Mesothelial cell of epicardium (in vitro differentiated cells): ENCODE data around the gene COPG1. TPM values are rescaled to one million over a fixed set of nuclear protein-coding genes. Genes with fewer than 3 reads are reported as not detected.
"Not testable (repeated sequence)": the region's sequence is repeated elsewhere in the genome, so short reads cannot be mapped to it uniquely, and the experiment has no call there.

Source experiments
- DNase-seq, 2 experiments: peaks; one replicate each; pipeline ENCODE4 v3.0.0; 2021; ENCODE audit warnings: low spot score in 2 of 2; ENCODE audit not compliant: unreplicated experiment in 2 of 2
- H3K27ac Mint-ChIP-seq: 2 replicates; pipeline ENCODE4 v1.8.0; 2021; ENCODE audit warnings: mixed read lengths
- H3K27me3 Mint-ChIP-seq: 2 replicates; pipeline ENCODE4 v1.8.0; 2021; ENCODE audit warnings: low read depth, mixed read lengths
- H3K36me3 Mint-ChIP-seq: 2 replicates; pipeline ENCODE4 v1.8.0; 2021; ENCODE audit warnings: mixed read lengths
- H3K4me1 Mint-ChIP-seq: 2 replicates; pipeline ENCODE4 v1.8.0; 2021; ENCODE audit warnings: mixed read lengths
- H3K4me3 Mint-ChIP-seq: 2 replicates; pipeline ENCODE4 v1.8.0; 2021; ENCODE audit warnings: mild to moderate bottlenecking, moderate library complexity, mixed read lengths
- H3K9me3 Mint-ChIP-seq: 2 replicates; pipeline ENCODE4 v1.8.0; 2021; ENCODE audit warnings: mixed read lengths
- total RNA-seq: library from RNA; stranded (reverse); gene quantifications from 3 replicates; pipeline ENCODE4 v1.2.1, GENCODE V29; 2021
- TF ChIP-seq, protein P1 (sequence below): fragments of 200-600 bp; sonication (generic); IDR thresholded peaks from one replicate; pipeline ENCODE4 v1.5.0; 2021; ENCODE audit warnings: antibody characterized with exemption; ENCODE audit not compliant: unreplicated experiment

Gene COPG1
- total RNA-seq, 1 donor from 2014 or later: 172 TPM

DNA sequence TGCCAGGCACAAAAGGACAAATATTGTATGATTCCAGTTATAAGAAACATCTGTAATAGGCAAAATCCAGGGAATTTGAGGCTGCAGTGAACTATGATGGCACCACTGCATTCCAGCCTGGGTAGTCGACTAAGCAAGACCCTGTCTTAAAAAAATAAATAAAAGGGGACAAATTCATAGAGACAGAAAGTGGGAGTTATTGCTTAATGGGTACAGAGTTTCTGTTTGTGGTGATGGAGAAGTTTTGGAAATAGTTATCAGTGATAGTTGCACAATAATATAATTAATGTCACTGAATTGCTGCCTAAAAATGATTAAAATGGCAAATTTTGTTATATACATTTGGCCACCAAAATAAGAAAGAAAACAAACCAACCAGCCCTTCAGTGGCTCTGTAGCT, 38.1 kb upstream of the COPG1 start:
- Mint-ChIP-seq H3K4me1 (peaks cover 6% of the 10 kb centered on the region), H3K27ac (no peak overlapping the region), H3K27me3 (no peaks in the 10 kb centered on the region), H3K36me3 (no peaks in the 10 kb centered on the region), H3K4me3 (no peak overlapping the region), H3K9me3 (no peaks in the 10 kb centered on the region)
- no peak for DNase-seq
- TF ChIP-seq, protein P1, sequence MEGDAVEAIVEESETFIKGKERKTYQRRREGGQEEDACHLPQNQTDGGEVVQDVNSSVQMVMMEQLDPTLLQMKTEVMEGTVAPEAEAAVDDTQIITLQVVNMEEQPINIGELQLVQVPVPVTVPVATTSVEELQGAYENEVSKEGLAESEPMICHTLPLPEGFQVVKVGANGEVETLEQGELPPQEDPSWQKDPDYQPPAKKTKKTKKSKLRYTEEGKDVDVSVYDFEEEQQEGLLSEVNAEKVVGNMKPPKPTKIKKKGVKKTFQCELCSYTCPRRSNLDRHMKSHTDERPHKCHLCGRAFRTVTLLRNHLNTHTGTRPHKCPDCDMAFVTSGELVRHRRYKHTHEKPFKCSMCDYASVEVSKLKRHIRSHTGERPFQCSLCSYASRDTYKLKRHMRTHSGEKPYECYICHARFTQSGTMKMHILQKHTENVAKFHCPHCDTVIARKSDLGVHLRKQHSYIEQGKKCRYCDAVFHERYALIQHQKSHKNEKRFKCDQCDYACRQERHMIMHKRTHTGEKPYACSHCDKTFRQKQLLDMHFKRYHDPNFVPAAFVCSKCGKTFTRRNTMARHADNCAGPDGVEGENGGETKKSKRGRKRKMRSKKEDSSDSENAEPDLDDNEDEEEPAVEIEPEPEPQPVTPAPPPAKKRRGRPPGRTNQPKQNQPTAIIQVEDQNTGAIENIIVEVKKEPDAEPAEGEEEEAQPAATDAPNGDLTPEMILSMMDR: no peak

DNA sequence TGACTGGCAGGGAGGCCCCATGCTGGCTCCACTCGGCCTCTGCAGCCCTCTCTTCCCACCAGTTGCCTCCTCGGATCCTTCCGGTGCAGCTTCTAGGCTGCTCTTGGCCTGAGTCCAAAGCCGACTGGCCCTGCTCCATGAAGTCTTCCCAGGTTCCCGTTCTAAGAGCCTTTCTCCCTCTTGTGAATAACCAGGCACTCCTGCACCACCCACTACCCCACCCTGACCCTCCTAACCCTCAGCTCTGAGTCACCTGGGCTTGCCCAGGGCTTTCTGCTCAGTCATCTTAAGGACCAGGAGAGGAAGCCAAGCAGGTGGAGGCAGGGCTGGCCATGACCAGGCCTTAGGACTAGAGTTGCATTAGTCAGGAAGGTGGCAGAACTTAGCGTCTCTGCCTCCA, 37.6 kb upstream of the COPG1 start:
- peaks cover 6% of the 10 kb centered on the region for H3K4me1 Mint-ChIP-seq
- DNase-seq: peak in 1 of 2 experiments; percentile 50
- H3K27me3 Mint-ChIP-seq: no peaks in the 10 kb centered on the region
- H3K9me3 Mint-ChIP-seq: no peaks in the 10 kb centered on the region
- TF ChIP-seq, protein P1: no peak
- no peak overlapping the region for H3K4me3 Mint-ChIP-seq
- no peak overlapping the region for H3K27ac Mint-ChIP-seq
- no peaks in the 10 kb centered on the region for H3K36me3 Mint-ChIP-seq

DNA sequence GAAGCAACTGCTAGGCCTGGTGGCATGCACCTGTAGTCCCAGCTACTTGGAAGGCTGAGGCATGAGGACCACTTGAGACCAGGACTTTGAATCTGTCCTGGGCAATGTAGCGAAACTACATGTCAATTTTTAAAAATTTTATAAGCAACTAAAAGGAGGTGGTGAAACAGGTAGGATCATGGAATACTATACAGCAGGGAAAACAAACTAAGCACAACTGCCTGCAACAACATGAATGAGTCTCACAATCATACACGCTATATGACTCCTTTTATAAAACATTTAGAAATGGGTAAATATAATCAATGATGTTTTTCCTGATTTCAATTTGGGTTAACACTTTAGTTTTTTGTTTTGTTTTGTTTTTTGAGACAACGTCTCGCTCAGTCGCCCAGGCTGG, 36.2 kb upstream of the COPG1 start:
- H3K27ac Mint-ChIP-seq: no peak overlapping the region

DNA sequence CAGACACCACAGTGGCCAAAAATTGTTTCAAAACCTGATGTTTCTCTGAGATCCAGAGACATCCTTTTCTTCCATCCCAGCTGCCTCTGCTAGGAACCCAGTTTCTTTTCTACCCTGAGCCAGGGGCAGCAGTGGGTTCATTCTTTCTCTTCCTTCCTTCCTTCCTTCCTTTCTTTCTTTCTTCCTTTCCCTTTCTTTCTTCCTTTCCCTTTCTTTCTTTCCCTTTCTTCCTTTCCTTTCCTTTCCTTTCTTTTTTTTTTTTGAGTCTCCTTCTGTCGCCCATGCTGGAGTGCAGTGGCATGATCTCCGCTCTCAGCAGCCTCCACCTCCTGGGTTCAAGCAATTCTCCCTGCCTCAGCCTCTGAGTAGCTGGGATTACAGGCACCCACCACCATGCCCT, 30.7 kb upstream of the COPG1 start:
- Mint-ChIP-seq H3K4me3 (no peak overlapping the region), H3K4me1 (no peaks in the 10 kb centered on the region), H3K27me3 (peaks cover 12% of the 10 kb centered on the region), H3K9me3 (no peaks in the 10 kb centered on the region), H3K36me3 (no peaks in the 10 kb centered on the region), H3K27ac (no peak overlapping the region)
- DNase-seq: no peak
- TF ChIP-seq, protein P1: no peak

More for the DNA sequence above, 36.2 kb upstream of the COPG1 start:
- DNase-seq: no peak
- H3K4me1 Mint-ChIP-seq: peaks cover 6% of the 10 kb centered on the region
- H3K27me3 Mint-ChIP-seq: peaks cover 3% of the 10 kb centered on the region
- TF ChIP-seq, protein P1: no peak
- no peaks in the 10 kb centered on the region for H3K36me3 Mint-ChIP-seq
- no peaks in the 10 kb centered on the region for H3K9me3 Mint-ChIP-seq
- no peak overlapping the region for H3K4me3 Mint-ChIP-seq

DNA sequence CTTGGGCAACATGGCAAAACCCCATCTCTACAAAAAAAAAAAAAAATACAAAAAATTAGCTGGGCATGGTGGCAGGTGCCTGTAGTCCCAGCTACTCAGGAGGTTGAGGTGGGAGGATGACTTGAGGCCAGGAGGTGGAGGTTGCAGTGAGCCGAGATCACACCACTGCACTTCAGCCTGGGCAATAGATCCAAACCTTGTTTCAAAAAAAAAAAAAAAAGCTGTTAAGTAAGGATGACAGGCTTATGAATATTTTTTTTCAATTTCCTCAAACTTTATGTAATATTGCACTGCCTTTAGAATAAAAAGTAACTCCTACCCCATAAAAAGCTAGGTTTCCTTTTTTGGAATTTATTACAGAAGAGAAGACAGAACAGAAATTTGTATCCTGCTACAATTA, 25.0 kb upstream of the COPG1 start:
- not testable (repeated sequence) for H3K36me3 Mint-ChIP-seq, H3K4me3 Mint-ChIP-seq, H3K9me3 Mint-ChIP-seq, H3K4me1 Mint-ChIP-seq, H3K27ac Mint-ChIP-seq, H3K27me3 Mint-ChIP-seq, DNase-seq

DNA sequence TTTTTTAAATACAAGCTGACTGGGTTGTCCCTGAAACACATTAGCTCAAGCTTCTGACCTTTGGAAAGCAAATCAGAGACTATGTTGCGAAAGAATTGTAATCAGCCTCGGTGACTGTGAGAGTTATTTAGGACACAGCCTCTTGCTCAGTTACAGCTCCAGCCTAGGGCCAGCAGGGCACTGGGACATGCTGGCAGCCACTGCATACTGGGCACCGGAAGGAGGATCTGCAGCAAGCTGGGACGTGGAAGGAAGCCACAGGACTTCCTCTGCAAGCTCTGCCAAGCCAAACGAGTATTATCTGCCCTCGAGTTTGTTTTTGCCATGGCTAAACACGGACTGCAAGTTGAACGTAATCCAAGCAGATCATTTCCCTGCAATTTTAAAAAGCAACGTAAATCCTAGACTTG, 24.4 kb upstream of the COPG1 start:
- no peaks in the 10 kb centered on the region for H3K36me3 Mint-ChIP-seq
- TF ChIP-seq, protein P1: no peak
- no peak overlapping the region for H3K27ac Mint-ChIP-seq
- peaks cover 4% of the 10 kb centered on the region for H3K27me3 Mint-ChIP-seq
- H3K4me3 Mint-ChIP-seq: peak overlapping the region; percentile 1
- no peaks in the 10 kb centered on the region for H3K4me1 Mint-ChIP-seq
- no peaks in the 10 kb centered on the region for H3K9me3 Mint-ChIP-seq
- no peak for DNase-seq
